Chondrocyte (in vitro differentiated cells): ENCODE results near the gene MLPH. TPM values are rescaled to one million over a fixed set of nuclear protein-coding genes. Genes with fewer than 3 reads are reported as not detected.
"Not testable (repeated sequence)": the region's sequence is repeated elsewhere in the genome, so short reads cannot be mapped to it uniquely, and the experiment has no call there.

Source experiments
- DNase-seq: peaks from one replicate; pipeline ENCODE4 v3.0.0; 2021; ENCODE audit warnings: mixed read lengths, low spot score
- H3K27ac Mint-ChIP-seq: one replicate; pipeline ENCODE4 v1.8.0; 2021; ENCODE audit warnings: mild to moderate bottlenecking, moderate library complexity, mixed read lengths; ENCODE audit not compliant: unreplicated experiment
- H3K27me3 Mint-ChIP-seq: 2 replicates; pipeline ENCODE4 v1.8.0; 2021; ENCODE audit warnings: low read depth, mixed read lengths
- H3K36me3 Mint-ChIP-seq: 2 replicates; pipeline ENCODE4 v1.8.0; 2021; ENCODE audit warnings: low read depth, mixed read lengths
- H3K4me1 Mint-ChIP-seq: 2 replicates; pipeline ENCODE4 v1.8.0; 2021; ENCODE audit warnings: low read depth, mild to moderate bottlenecking, mixed read lengths
- H3K4me3 Mint-ChIP-seq: one replicate; pipeline ENCODE4 v1.8.0; 2021; ENCODE audit warnings: mild to moderate bottlenecking, moderate library complexity, mixed read lengths; ENCODE audit not compliant: unreplicated experiment
- H3K9me3 Mint-ChIP-seq: 2 replicates; pipeline ENCODE4 v1.8.0; 2021; ENCODE audit warnings: low read depth, mixed read lengths
- CTCF ChIP-seq: fragments of 200-600 bp; sonication (generic); IDR thresholded peaks from 2 replicates; pipeline ENCODE4 v1.5.0; 2021; ENCODE audit warnings: antibody characterized with exemption, mild to moderate bottlenecking, moderate library complexity
- total RNA-seq: library from RNA; stranded (reverse); gene quantifications from 3 replicates; pipeline ENCODE4 v1.2.1, GENCODE V29; 2021

The MLPH gene
- total RNA-seq, 1 donor from 2014 or later = 6.1 TPM

- no peaks in the 10 kb centered on the region for H3K27me3 Mint-ChIP-seq
- no peak overlapping the region for H3K27ac Mint-ChIP-seq
These were observed 106.0 kb downstream of the MLPH start for GRCh38 chr2:237593036-237593435.

GRCh38 chr2:237593596-237594320 is 106.7 kb downstream of the MLPH start:
- Mint-ChIP-seq H3K4me1 (peaks cover 42% of the 10 kb centered on the region), H3K27me3 (no peaks in the 10 kb centered on the region), H3K27ac (peak overlapping the region; percentile 61), H3K36me3 (no peaks in the 10 kb centered on the region), H3K9me3 (no peaks in the 10 kb centered on the region), H3K4me3 (no peak overlapping the region)
- no peak for TF ChIP-seq CTCF
- DNase-seq = peak; percentile 65

More at GRCh38 chr2:237593036-237593435, 106.0 kb downstream of the MLPH start:
- DNase-seq = peak; percentile 67
- Mint-ChIP-seq H3K4me1 (peaks cover 42% of the 10 kb centered on the region), H3K36me3 (no peaks in the 10 kb centered on the region), H3K9me3 (no peaks in the 10 kb centered on the region), H3K4me3 (no peak overlapping the region)
- TF ChIP-seq CTCF = no peak

GRCh38 chr2:237594514-237594871 is 107.4 kb downstream of the MLPH start:
- no peaks in the 10 kb centered on the region for H3K9me3 Mint-ChIP-seq
- DNase-seq = no peak
- no peak overlapping the region for H3K4me3 Mint-ChIP-seq
- peak; percentile 9 for TF ChIP-seq CTCF
- H3K27me3 Mint-ChIP-seq = no peaks in the 10 kb centered on the region
- H3K36me3 Mint-ChIP-seq = no peaks in the 10 kb centered on the region
- H3K27ac Mint-ChIP-seq = peak overlapping the region; percentile 90
- H3K4me1 Mint-ChIP-seq = peaks cover 42% of the 10 kb centered on the region

GRCh38 chr2:237595829-237596519 is 108.9 kb downstream of the MLPH start:
- H3K4me1 Mint-ChIP-seq = peaks cover 43% of the 10 kb centered on the region
- not testable (repeated sequence) for H3K27ac Mint-ChIP-seq, H3K27me3 Mint-ChIP-seq, DNase-seq, H3K4me3 Mint-ChIP-seq, H3K36me3 Mint-ChIP-seq, H3K9me3 Mint-ChIP-seq

GRCh38 chr2:237596520-237597195 is 109.6 kb downstream of the MLPH start:
- no peak for TF ChIP-seq CTCF
- Mint-ChIP-seq H3K4me3 (no peak overlapping the region), H3K9me3 (no peaks in the 10 kb centered on the region), H3K36me3 (no peaks in the 10 kb centered on the region), H3K4me1 (peaks cover 36% of the 10 kb centered on the region), H3K27ac (no peak overlapping the region), H3K27me3 (no peaks in the 10 kb centered on the region)
- DNase-seq = no peak
